OCI-LY7 (cell line): Measurements from ENCODE around the gene ANO2.

Experiments
- CTCF ChIP-seq: fragments of 200-600 bp; sonication (generic); conservative IDR thresholded peaks from 2 replicates; pipeline ENCODE4 v1.5.1; 2014; ENCODE audit warnings: mild to moderate bottlenecking, antibody characterized with exemption, low read length, moderate library complexity, mixed read lengths
- EZH2phosphoT487 ChIP-seq: fragments of 200-600 bp; sonication (generic); IDR thresholded peaks from 2 replicates; pipeline ENCODE4 v1.6.1; 2018; ENCODE audit warnings: low read depth, borderline replicate concordance, mild to moderate bottlenecking, mixed run types, antibody characterized with exemption, low read length, moderate library complexity, mixed read lengths

- TF ChIP-seq CTCF (no peak), EZH2phosphoT487 (no peak)
Observed at GRCh38 chr12:5984873-5985272, 39.8 kb upstream of the ANO2 start.
